Endothelial cell of umbilical vein (primary cell): ENCODE measurements around the gene LAMA5. TPM values are rescaled to one million over a fixed set of nuclear protein-coding genes. Genes with fewer than 3 reads are reported as not detected.

Experiments
- BruUV-seq: library from RNA; stranded (reverse); fragments of 400-500 nt; replicated peaks from 2 replicates; lab custom pipeline; 2021; lab: Mats Ljungman, UMichigan
- CTCF ChIA-PET: fragments of 300-600, 350-600 bp; sonication (Branson Sonifier 250); formaldehyde crosslinking; loops from one replicate; lab custom pipeline; 2021; ENCODE audit warnings: antibody characterized with exemption, inconsistent platforms; lab: Charles Lee
- POLR2A ChIA-PET: fragments of 300-600, 350-600 bp; sonication (Branson Sonifier 250); formaldehyde crosslinking; loops from one replicate; lab custom pipeline; 2021; ENCODE audit warnings: antibody characterized with exemption, inconsistent platforms; lab: Charles Lee
- DNase-seq: peaks from one replicate; pipeline ENCODE4 v3.0.0-alpha.2; 2011; ENCODE audit warnings: low read depth, low spot score
- FAIRE-seq: peaks from 2 replicates; lab custom pipeline; 2011; peaks lifted over from hg19 to GRCh38; lab: Jason Lieb, UNC
- H2AFZ ChIP-seq: 2 replicates; pipeline ENCODE4 v1.6.0; 2012; ENCODE audit warnings: low read depth, low read length, control low read depth, inconsistent platforms
- H3K27ac ChIP-seq: 2 replicates; pipeline ENCODE4 v1.5.1; 2011; ENCODE audit warnings: low read depth, mild to moderate bottlenecking, control low read depth, low read length, moderate library complexity; ENCODE audit not compliant: insufficient read depth
- H3K27me3 ChIP-seq, 2 experiments: 2 replicates each; pipeline versions ENCODE4 v1.6.0 to v1.6.1; 2011; ENCODE audit warnings: low read length in 2 of 2, mixed read lengths in 1 of 2; ENCODE audit not compliant: control insufficient read depth in 2 of 2, insufficient read depth in 2 of 2
- H3K36me3 ChIP-seq, 2 experiments: 2 replicates in 1 of 2; 3 replicates in 1 of 2; pipeline ENCODE4 v1.5.1; 2011; ENCODE audit warnings: low read length in 2 of 2, mild to moderate bottlenecking in 1 of 2, moderate library complexity in 1 of 2; ENCODE audit not compliant: control insufficient read depth in 2 of 2, insufficient read depth in 2 of 2; ENCODE audit errors: extremely low read depth in 1 of 2
- H3K4me1 ChIP-seq: 3 replicates; pipeline ENCODE4 v1.5.1; 2011; ENCODE audit warnings: mild to moderate bottlenecking, low read length; ENCODE audit not compliant: control insufficient read depth, insufficient read depth; ENCODE audit errors: extremely low read depth
- H3K4me2 ChIP-seq: 2 replicates; pipeline ENCODE4 v1.6.1; 2011; ENCODE audit warnings: low read length, control low read depth, mixed read lengths; ENCODE audit not compliant: insufficient read depth
- H3K4me3 ChIP-seq, 3 experiments: fragments of 200-600 bp in 1 of 3; sonication (generic), shearing (Covaris generic) in 1 of 3; replicated peaks in 1 of 3; 2 replicates each; pipeline ENCODE4 v1.5.1; 2011 to 2016; ENCODE audit warnings: control low read depth in 3 of 3, low read length in 3 of 3, mild to moderate bottlenecking in 2 of 3, inconsistent platforms in 1 of 3, low read depth in 1 of 3, moderate library complexity in 1 of 3; ENCODE audit not compliant: insufficient read depth in 1 of 3
- H3K79me2 ChIP-seq: 2 replicates; pipeline ENCODE4 v1.6.0; 2012; ENCODE audit warnings: low read length, inconsistent platforms; ENCODE audit not compliant: control insufficient read depth, insufficient read depth
- H3K9ac ChIP-seq: replicated peaks from 2 replicates; pipeline ENCODE3; 2011; ENCODE audit warnings: low read length, control low read depth; ENCODE audit not compliant: insufficient read depth; ENCODE audit errors: extremely low read depth
- H3K9me1 ChIP-seq: replicated peaks from 3 replicates; pipeline ENCODE4 v1.6.0; 2011; ENCODE audit warnings: mild to moderate bottlenecking, low read length; ENCODE audit not compliant: control insufficient read depth, insufficient read depth; ENCODE audit errors: extremely low read depth
- H3K9me3 ChIP-seq: replicated peaks from 2 replicates; pipeline ENCODE4 v1.5.1; 2012; ENCODE audit warnings: low read length, inconsistent platforms; ENCODE audit not compliant: control insufficient read depth, insufficient read depth
- H4K20me1 ChIP-seq: replicated peaks from 2 replicates; pipeline ENCODE3; 2011; ENCODE audit warnings: mild to moderate bottlenecking, low read length; ENCODE audit not compliant: control insufficient read depth, insufficient read depth; ENCODE audit errors: extremely low read depth
- CTCF ChIP-seq, 2 donors: IDR thresholded peaks; 1 replicate in 1 of 2; 2 replicates in 1 of 2; pipeline ENCODE4 v1.5.1; 2011; ENCODE audit warnings: low read length in 2 of 2, mild to moderate bottlenecking in 2 of 2, moderate library complexity in 2 of 2, control low read depth in 1 of 2, inconsistent platforms in 1 of 2, low read depth in 1 of 2; ENCODE audit not compliant: insufficient read depth in 1 of 2; ENCODE audit errors: extremely low read depth in 1 of 2
- EZH2 ChIP-seq: IDR thresholded peaks from 2 replicates; pipeline ENCODE4 v1.6.1; 2012; ENCODE audit warnings: borderline replicate concordance, low read depth, mild to moderate bottlenecking, moderate library complexity, low read length, inconsistent platforms; ENCODE audit not compliant: severe bottlenecking
- FOS ChIP-seq: IDR thresholded peaks from 2 replicates; pipeline ENCODE4 v1.6.1; 2011; ENCODE audit warnings: mild to moderate bottlenecking, low read length, moderate library complexity, borderline replicate concordance; ENCODE audit not compliant: insufficient read depth
- GATA2 ChIP-seq: IDR thresholded peaks from 2 replicates; pipeline ENCODE4 v1.7.0; 2011; ENCODE audit warnings: low read depth, mild to moderate bottlenecking, moderate library complexity, mixed read lengths, low read length; ENCODE audit not compliant: insufficient read length, insufficient read depth
- JUN ChIP-seq: IDR thresholded peaks from 2 replicates; pipeline ENCODE4 v1.6.1; 2011; ENCODE audit warnings: borderline replicate concordance, low read depth; ENCODE audit not compliant: insufficient read length, insufficient read depth
- MYC ChIP-seq: IDR thresholded peaks from one replicate; pipeline ENCODE4 v1.6.1; 2011; ENCODE audit warnings: mild to moderate bottlenecking, low read depth, low read length
- POLR2A ChIP-seq: IDR thresholded peaks from 2 replicates; pipeline ENCODE4 v1.6.1; 2012; ENCODE audit warnings: low read depth, mild to moderate bottlenecking, control low read depth, low read length
- POLR2AphosphoS5 ChIP-seq: IDR thresholded peaks from 2 replicates; pipeline ENCODE4 v1.6.1; 2012; ENCODE audit warnings: low read depth, mild to moderate bottlenecking, control low read depth, low read length, moderate library complexity; ENCODE audit not compliant: insufficient read depth
- dilution Hi-C: fragments of 300-500 bp; cut with MboI; formaldehyde crosslinking; loops from one replicate; pipeline ENCODE4 v1.15.0; 2019; ENCODE audit warnings: low sequenced_read_pairs; ENCODE audit not compliant: extremely low pct_ligation_motif_present
- intact Hi-C: fragments of 100-400 bp; cut with micrococcal nuclease; formaldehyde crosslinking; loops from one replicate; pipeline ENCODE4 v1.10.0; 2022
- polyA plus RNA-seq, 4 experiments: library from polyadenylated mRNA; depleted of rRNA in 3 of 4; stranded (reverse) in 3 of 4; unstranded in 1 of 4; fragments of >200 nt; gene quantifications; 2 replicates each; pipeline versions ENCODE4 v1.2.1 to v1.2.3, GENCODE V29; 2011 to 2012; ENCODE audit warnings: missing spikeins in 1 of 4
- total RNA-seq: library from RNA; stranded (reverse); gene quantifications from 2 replicates; pipeline ENCODE4 v1.2.3, GENCODE V29; 2021
- TF ChIP-seq, protein P1 (sequence below): IDR thresholded peaks from 2 replicates; pipeline ENCODE4 v1.6.1; 2011; ENCODE audit not compliant: insufficient read depth, insufficient read length

Gene LAMA5
- total and polyA plus RNA-seq, 2 donors (not counting 3 experiments of a cell fraction or from before 2014, with no cell fraction given): 24.0 to 145 TPM

DNA sequence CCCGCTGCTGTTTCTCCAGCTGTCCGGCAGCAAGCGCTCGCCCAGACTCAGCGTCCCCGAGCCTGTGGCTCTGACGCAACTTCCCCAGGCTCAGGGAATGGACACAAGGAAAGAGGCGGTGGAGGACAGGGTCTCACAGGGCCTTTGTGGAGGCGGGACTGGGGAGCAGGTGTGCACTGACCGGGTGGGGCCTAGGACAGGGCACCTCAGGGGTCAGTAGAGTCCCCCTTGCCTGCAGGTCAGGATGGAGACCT, 20.0 kb downstream of the LAMA5 start:
- no peak for TF ChIP-seq POLR2AphosphoS5
- no peak for TF ChIP-seq POLR2A
- no peak for TF ChIP-seq GATA2
- TF ChIP-seq FOS: no peak
- TF ChIP-seq CTCF (IDR thresholded peaks at IDR 0.05; ENCODE audit: extremely low read depth in 1 of 2, insufficient read depth in 1 of 2, low read depth in 1 of 2, low read length in 2 of 2): no peak
- TF ChIP-seq, protein P1, sequence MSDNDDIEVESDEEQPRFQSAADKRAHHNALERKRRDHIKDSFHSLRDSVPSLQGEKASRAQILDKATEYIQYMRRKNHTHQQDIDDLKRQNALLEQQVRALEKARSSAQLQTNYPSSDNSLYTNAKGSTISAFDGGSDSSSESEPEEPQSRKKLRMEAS: no peak
- no peak for TF ChIP-seq EZH2
- no peak for TF ChIP-seq MYC
- no peak for TF ChIP-seq JUN
- H3K9me3 ChIP-seq: no peaks in the 10 kb centered on the region
- no peaks in the 10 kb centered on the region for H3K27me3 ChIP-seq
- H4K20me1 ChIP-seq: no peaks in the 10 kb centered on the region
- no peak overlapping the region for H3K27ac ChIP-seq
- H3K9ac ChIP-seq: no peak overlapping the region
- POLR2A ChIA-PET: no interaction called here
- BruUV-seq: no TSS peak
- CTCF ChIA-PET: no interaction called here
- H3K79me2 ChIP-seq: peaks cover 6% of the 10 kb centered on the region
- H3K9me1 ChIP-seq: no peaks in the 10 kb centered on the region
- peaks cover 7 to 33% of the 10 kb centered on the region in 2 experiments for H3K36me3 ChIP-seq
- no peak overlapping the region for H3K4me2 ChIP-seq
- H2AFZ ChIP-seq: no peak overlapping the region
- H3K4me1 ChIP-seq: no peaks in the 10 kb centered on the region
- intact Hi-C loops: no loop called here
- no peak overlapping the region for H3K4me3 ChIP-seq
- FAIRE-seq (no peak), DNase-seq (no peak)
- dilution Hi-C loops: no loop called here
